Uterus (tissue), 4 donors: ENCODE results near the gene LEF1. TPM values are rescaled to one million over a fixed set of nuclear protein-coding genes. Genes with fewer than 3 reads are reported as not detected.

Experiments
- DNase-seq, 2 donors: peaks; one replicate each; pipeline ENCODE4 v3.0.0-alpha.2; 2019 to 2020
- H3K27ac ChIP-seq, 2 donors: fragments of 200-600 bp; sonication (generic); 1 replicate in 1 of 2; 2 replicates in 1 of 2; pipeline ENCODE4 v1.5.1; 2016 to 2018
- H3K27me3 ChIP-seq, 2 donors: fragments of 200-600 bp; sonication (generic); one replicate each; pipeline ENCODE4 v1.5.1; 2018 to 2019; ENCODE audit warnings: control low read depth in 1 of 2
- H3K36me3 ChIP-seq, 2 donors: fragments of 200-600 bp; sonication (generic); one replicate each; pipeline ENCODE4 v1.5.1; 2019; ENCODE audit warnings: control low read depth in 1 of 2
- H3K4me1 ChIP-seq, 2 donors: fragments of 200-600 bp; sonication (generic); one replicate each; pipeline ENCODE4 v1.5.1; 2018 to 2019; ENCODE audit warnings: control low read depth in 1 of 2
- H3K4me3 ChIP-seq, 2 donors: fragments of 200-600 bp; sonication (generic); 1 replicate in 1 of 2; 2 replicates in 1 of 2; pipeline ENCODE4 v1.5.1; 2018 to 2019; ENCODE audit warnings: mild to moderate bottlenecking in 1 of 2
- H3K9me3 ChIP-seq, 2 donors: fragments of 200-600 bp; sonication (generic); one replicate each; pipeline ENCODE4 v1.5.1; 2019; ENCODE audit warnings: control low read depth in 1 of 2
- POLR2A ChIP-seq, 2 donors: fragments of 450-650 bp; IDR thresholded peaks; one replicate each; pipeline ENCODE4 v1.6.1; 2016; ENCODE audit warnings: antibody characterized with exemption in 2 of 2, mild to moderate bottlenecking in 1 of 2, moderate library complexity in 1 of 2
- intact Hi-C: fragments of 100-400 bp; cut with DNase I; formaldehyde crosslinking; loops from one replicate; pipeline ENCODE4 v1.15.1; 2023; ENCODE audit warnings: low total_unique reads
- total RNA-seq, 4 donors: library from RNA; depleted of rRNA in 3 of 4; stranded (reverse); fragments of >200 nt in 3 of 4; gene quantifications; one replicate each; pipeline versions ENCODE4 v1.1.0 to v1.2.4, GENCODE V29; 2014 to 2023
- TF ChIP-seq, protein P1 (sequence below), 4 experiments: fragments of 200-600 bp in 2 of 4; fragments of 450-650 bp in 2 of 4; sonication (generic) in 2 of 4; IDR thresholded peaks; one replicate each; pipeline ENCODE4 v1.5.1; 2016 to 2019; ENCODE audit warnings: antibody characterized with exemption in 4 of 4, mild to moderate bottlenecking in 2 of 4, moderate library complexity in 1 of 4
- donor health status: DM: yes; HTN: yes; CAD: no.

LEF1 gene
- total RNA-seq, 4 donors from 2014 or later: 27.4 to 49.7 (median 43.7) TPM

DNA sequence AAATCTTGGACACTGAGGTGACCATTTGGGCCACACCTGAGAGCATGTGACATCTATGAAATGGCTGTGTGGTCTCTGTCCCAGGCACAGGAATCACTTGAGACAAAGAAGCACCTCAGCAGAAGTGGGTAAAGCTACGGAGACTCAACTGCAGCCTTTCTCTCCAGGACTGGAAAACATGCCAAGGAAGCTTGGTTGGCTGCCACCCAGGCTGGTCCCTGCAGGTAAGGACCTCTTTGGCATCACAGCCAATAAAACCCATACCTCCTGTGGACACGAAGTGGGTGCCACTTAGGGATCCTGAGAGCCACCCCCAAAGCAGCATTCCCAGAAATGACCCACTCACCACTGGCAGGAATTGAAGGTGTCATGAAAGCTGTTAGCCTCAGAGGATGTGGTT lies 74.6 kb downstream of the LEF1 start:
- no peak overlapping the region for H3K27ac ChIP-seq
- no peaks in the 10 kb centered on the region for H3K4me1 ChIP-seq
- no peaks in the 10 kb centered on the region for H3K9me3 ChIP-seq
- H3K4me3 ChIP-seq: no peak overlapping the region
- TF ChIP-seq, protein P1, sequence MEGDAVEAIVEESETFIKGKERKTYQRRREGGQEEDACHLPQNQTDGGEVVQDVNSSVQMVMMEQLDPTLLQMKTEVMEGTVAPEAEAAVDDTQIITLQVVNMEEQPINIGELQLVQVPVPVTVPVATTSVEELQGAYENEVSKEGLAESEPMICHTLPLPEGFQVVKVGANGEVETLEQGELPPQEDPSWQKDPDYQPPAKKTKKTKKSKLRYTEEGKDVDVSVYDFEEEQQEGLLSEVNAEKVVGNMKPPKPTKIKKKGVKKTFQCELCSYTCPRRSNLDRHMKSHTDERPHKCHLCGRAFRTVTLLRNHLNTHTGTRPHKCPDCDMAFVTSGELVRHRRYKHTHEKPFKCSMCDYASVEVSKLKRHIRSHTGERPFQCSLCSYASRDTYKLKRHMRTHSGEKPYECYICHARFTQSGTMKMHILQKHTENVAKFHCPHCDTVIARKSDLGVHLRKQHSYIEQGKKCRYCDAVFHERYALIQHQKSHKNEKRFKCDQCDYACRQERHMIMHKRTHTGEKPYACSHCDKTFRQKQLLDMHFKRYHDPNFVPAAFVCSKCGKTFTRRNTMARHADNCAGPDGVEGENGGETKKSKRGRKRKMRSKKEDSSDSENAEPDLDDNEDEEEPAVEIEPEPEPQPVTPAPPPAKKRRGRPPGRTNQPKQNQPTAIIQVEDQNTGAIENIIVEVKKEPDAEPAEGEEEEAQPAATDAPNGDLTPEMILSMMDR (IDR thresholded peaks at IDR 0.05): no peak
- TF ChIP-seq POLR2A (IDR thresholded peaks at IDR 0.05): no peak
- H3K27me3 ChIP-seq: no peaks in the 10 kb centered on the region
- no peak for DNase-seq
- H3K36me3 ChIP-seq: no peaks in the 10 kb centered on the region
- intact Hi-C loops: no loop called here

DNA sequence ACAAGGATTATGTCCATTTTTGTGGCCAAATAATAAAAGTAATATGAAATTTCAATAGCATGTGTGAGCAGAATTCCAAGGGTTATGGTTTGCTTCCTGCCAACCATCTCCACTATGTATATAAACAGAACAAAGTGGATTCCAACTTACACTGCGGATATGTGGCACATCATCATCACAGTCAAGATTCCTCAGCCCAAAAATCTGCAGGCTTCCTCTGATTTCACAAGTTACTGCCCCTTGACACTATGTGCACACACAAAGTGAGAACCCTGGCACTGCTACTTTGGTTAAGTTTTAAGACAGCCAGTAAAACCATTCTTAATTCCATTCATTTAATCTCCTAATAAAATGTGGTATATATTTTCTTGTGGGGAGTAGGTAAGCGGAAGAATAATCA lies 76.4 kb downstream of the LEF1 start:
- TF ChIP-seq, protein P1 (IDR thresholded peaks at IDR 0.05): no peak
- TF ChIP-seq POLR2A (IDR thresholded peaks at IDR 0.05): no peak
- DNase-seq: no peak
- no peaks in the 10 kb centered on the region for H3K4me1 ChIP-seq
- H3K27ac ChIP-seq: no peak overlapping the region
- intact Hi-C loops: no loop called here
- no peaks in the 10 kb centered on the region for H3K27me3 ChIP-seq
- no peaks in the 10 kb centered on the region for H3K36me3 ChIP-seq
- H3K9me3 ChIP-seq: no peaks in the 10 kb centered on the region
- H3K4me3 ChIP-seq: no peak overlapping the region

DNA sequence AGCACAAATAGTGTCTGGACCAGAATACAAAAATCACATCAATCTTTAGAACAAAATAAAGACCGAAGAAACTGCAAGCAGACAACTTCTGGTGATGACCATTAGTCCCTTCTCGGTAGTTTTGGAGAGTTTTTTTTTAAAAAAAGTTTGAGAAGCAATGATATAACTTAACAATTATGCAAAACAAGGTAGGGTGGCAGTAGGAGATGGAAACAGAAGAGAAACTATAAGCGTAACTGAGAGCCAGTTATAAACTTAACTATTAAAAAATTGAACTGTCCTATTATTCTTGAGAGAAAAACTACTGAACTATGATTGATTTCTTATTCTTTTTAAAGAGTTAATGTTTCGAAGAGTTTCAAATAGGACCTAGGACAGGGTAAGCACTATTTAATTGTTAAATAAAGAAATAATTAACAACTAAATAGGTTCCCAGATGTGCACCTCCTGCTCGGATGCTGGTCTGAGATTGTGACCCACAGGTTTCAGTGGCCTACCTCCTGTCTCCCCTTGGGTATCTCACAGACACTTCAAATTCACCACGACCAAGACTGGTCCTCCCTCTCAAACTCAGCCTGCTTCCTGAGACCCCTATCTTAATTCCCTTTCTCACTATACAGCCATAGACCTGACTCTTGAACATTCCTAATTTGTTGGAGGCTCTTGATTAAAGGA lies 81.3 kb downstream of the LEF1 start:
- Histone ChIP-seq H3K27me3 (no peaks in the 10 kb centered on the region), H3K4me1 (no peaks in the 10 kb centered on the region), H3K36me3 (no peaks in the 10 kb centered on the region), H3K4me3 (no peak overlapping the region), H3K9me3 (no peaks in the 10 kb centered on the region), H3K27ac (no peak overlapping the region)
- TF ChIP-seq, protein P1 (IDR thresholded peaks at IDR 0.05): no peak
- no peak for TF ChIP-seq POLR2A (IDR thresholded peaks at IDR 0.05)
- DNase-seq: no peak
- intact Hi-C loops: no loop called here

DNA sequence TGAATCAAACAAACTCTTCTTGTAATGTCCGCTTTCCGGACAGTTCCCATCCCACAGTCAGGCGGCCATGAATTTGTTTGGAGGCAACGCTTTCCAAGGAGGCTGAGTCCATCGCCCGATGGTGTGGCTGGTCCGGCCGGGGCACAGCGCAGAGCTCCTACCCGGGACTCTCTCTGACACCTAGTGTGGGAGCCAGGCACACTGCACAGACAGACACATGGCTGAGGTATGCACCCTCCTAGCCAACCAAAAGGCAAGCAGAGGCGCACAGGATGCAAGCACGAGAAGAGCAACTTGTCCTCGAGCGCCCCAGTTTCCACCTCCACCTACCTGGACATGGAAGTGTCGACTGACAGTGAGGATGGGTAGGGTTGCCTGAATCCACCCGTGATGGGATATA lies 87.5 kb downstream of the LEF1 start:
- intact Hi-C loops: no loop called here
- no peak overlapping the region for H3K4me3 ChIP-seq
- no peak for TF ChIP-seq POLR2A (IDR thresholded peaks at IDR 0.05)
- TF ChIP-seq, protein P1 (IDR thresholded peaks at IDR 0.05): no peak
- H3K9me3 ChIP-seq: no peaks in the 10 kb centered on the region
- no peaks in the 10 kb centered on the region for H3K27me3 ChIP-seq
- H3K36me3 ChIP-seq: no peaks in the 10 kb centered on the region
- no peak overlapping the region for H3K27ac ChIP-seq
- DNase-seq: no peak
- no peaks in the 10 kb centered on the region for H3K4me1 ChIP-seq

DNA sequence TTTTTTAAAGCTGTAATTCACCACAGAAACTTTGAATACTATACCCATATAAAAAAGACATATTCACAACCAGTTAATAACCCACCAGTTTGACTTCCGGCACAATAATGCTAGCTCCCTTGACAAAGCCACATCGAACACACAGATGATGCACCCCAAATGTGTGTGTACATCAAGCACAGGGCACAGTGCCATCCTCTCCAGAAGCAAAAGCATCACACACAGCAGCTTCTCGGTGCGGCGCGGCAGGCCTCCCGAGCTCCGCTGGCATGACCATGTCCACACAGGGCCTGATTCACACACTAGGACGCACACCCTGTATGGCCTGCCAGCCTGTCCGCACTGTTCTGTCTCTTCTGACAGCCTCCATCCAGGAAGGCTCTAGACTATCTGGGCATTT lies 88.0 kb downstream of the LEF1 start:
- no peak overlapping the region for H3K4me3 ChIP-seq
- no peaks in the 10 kb centered on the region for H3K9me3 ChIP-seq
- no peaks in the 10 kb centered on the region for H3K36me3 ChIP-seq
- intact Hi-C loops: no loop called here
- H3K27me3 ChIP-seq: no peaks in the 10 kb centered on the region
- no peak for DNase-seq
- no peak overlapping the region for H3K27ac ChIP-seq
- TF ChIP-seq POLR2A (IDR thresholded peaks at IDR 0.05): no peak
- TF ChIP-seq, protein P1 (IDR thresholded peaks at IDR 0.05): no peak
- H3K4me1 ChIP-seq: no peaks in the 10 kb centered on the region
